PC-3 (cell line): Measurements from ENCODE around the gene TAF4. TPM values are rescaled to one million over a fixed set of nuclear protein-coding genes. Genes with fewer than 3 reads are reported as not detected.
A peak's percentile ranks its signal among the peaks of the same experiment; 100 is the strongest.

Experiments used
- ATAC-seq: fragments of 200-7000 bp; cut with Tn5 transposase; 2 replicates; pipeline ENCODE4 v1.9.1; 2020; ENCODE audit warnings: mild to moderate bottlenecking, moderate library complexity
- BruUV-seq: library from RNA; stranded (reverse); fragments of 400-500 nt; replicated peaks from 2 replicates; lab custom pipeline; 2021; lab: Mats Ljungman, UMichigan
- CTCF ChIA-PET: fragments of 300-600 bp; sonication (Branson Sonifier 250); formaldehyde crosslinking; loops from one replicate; lab custom pipeline; 2022; ENCODE audit warnings: antibody characterized with exemption; lab: Charles Lee
- POLR2A ChIA-PET: fragments of 300-600 bp; sonication (Branson Sonifier 250); formaldehyde crosslinking; loops from one replicate; lab custom pipeline; 2022; ENCODE audit warnings: antibody characterized with exemption; ENCODE audit not compliant: unreplicated experiment; lab: Charles Lee
- DNase-seq: peaks from one replicate; pipeline ENCODE4 v3.0.0-alpha.2; 2015
- H2AFZ ChIP-seq: fragments of 300-600 bp; sonication (generic); 2 replicates; pipeline ENCODE4 v1.6.0; 2016; ENCODE audit warnings: antibody characterized with exemption, low read length
- H3F3A ChIP-seq: fragments of 300-600 bp; sonication (generic); one replicate; pipeline ENCODE4 v1.6.0; 2017; ENCODE audit warnings: antibody characterized with exemption, low read length, control low read depth, mild to moderate bottlenecking; ENCODE audit not compliant: unreplicated experiment
- H3K27ac ChIP-seq: fragments of 300-600 bp; sonication (generic); 2 replicates; pipeline ENCODE4 v1.5.1; 2016; ENCODE audit warnings: mild to moderate bottlenecking, low read length
- H3K27me3 ChIP-seq: fragments of 300-600 bp; sonication (generic); 2 replicates; pipeline ENCODE4 v1.6.1; 2016; ENCODE audit warnings: low read length, mixed read lengths
- H3K36me3 ChIP-seq: fragments of 300-600 bp; sonication (generic); 2 replicates; pipeline ENCODE4 v1.6.1; 2016; ENCODE audit warnings: low read depth, mixed run types, low read length, mixed read lengths
- H3K4me1 ChIP-seq: fragments of 300-600 bp; sonication (generic); 2 replicates; pipeline ENCODE4 v1.5.1; 2016; ENCODE audit warnings: low read length; ENCODE audit not compliant: insufficient read depth
- H3K4me2 ChIP-seq: fragments of 300-600 bp; sonication (generic); 2 replicates; pipeline ENCODE4 v1.6.0; 2016; ENCODE audit warnings: low read length
- H3K4me3 ChIP-seq: fragments of 300-600 bp; sonication (generic); 2 replicates; pipeline ENCODE4 v1.5.1; 2016; ENCODE audit warnings: mild to moderate bottlenecking, low read length, mixed read lengths
- H3K79me2 ChIP-seq: fragments of 300-600 bp; sonication (generic); 2 replicates; pipeline ENCODE4 v1.6.1; 2017; ENCODE audit warnings: low read length, mixed read lengths
- H3K9ac ChIP-seq: fragments of 300-600 bp; sonication (generic); 2 replicates; pipeline ENCODE4 v1.6.0; 2016; ENCODE audit warnings: mild to moderate bottlenecking, low read length
- H3K9me2 ChIP-seq: fragments of 300-600 bp; sonication (generic); replicated peaks from 2 replicates; pipeline ENCODE4 v1.6.1; 2016; ENCODE audit warnings: mixed run types, low read length, mixed read lengths
- H3K9me3 ChIP-seq: fragments of 300-600 bp; sonication (generic); 2 replicates; pipeline ENCODE4 v1.6.1; 2016; ENCODE audit warnings: low read length, mixed read lengths
- H4K20me1 ChIP-seq: fragments of 300-600 bp; sonication (generic); 2 replicates; pipeline ENCODE4 v1.6.1; 2016; ENCODE audit warnings: low read length, mixed read lengths
- CTCF ChIP-seq: fragments of 300-600 bp; sonication (generic); conservative IDR thresholded peaks from 2 replicates; pipeline ENCODE4 v1.5.1; 2017; ENCODE audit warnings: antibody characterized with exemption, low read depth, mild to moderate bottlenecking, low read length
- EZH2 ChIP-seq: fragments of 300-600 bp; sonication (generic); IDR thresholded peaks from one replicate; pipeline ENCODE4 v1.6.1; 2017; ENCODE audit warnings: antibody characterized with exemption, mild to moderate bottlenecking, low read length; ENCODE audit not compliant: unreplicated experiment
- EZH2phosphoT487 ChIP-seq: fragments of 300-600 bp; sonication (generic); IDR thresholded peaks from 2 replicates; pipeline ENCODE4 v1.6.1; 2018; ENCODE audit warnings: mild to moderate bottlenecking, antibody characterized with exemption, low read length, borderline replicate concordance
- intact Hi-C: fragments of 100-400 bp; cut with micrococcal nuclease; formaldehyde crosslinking; loops from 2 replicates; pipeline ENCODE4 v1.9.0; 2023
- total RNA-seq: library from RNA; depleted of rRNA; stranded (reverse); fragments of >200 nt; gene quantifications from 2 replicates; pipeline ENCODE4 v1.2.3, GENCODE V29; 2014

TAF4 gene
- total RNA-seq, 1 experiment from 2014 or later: 9.6 TPM

GRCh38 chr20:62031462-62032092 is 34.1 kb downstream of the TAF4 start:
- H3K4me1 ChIP-seq: peaks cover 20% of the 10 kb centered on the region
- no peak for DNase-seq
- no peaks in the 10 kb centered on the region for H3K27me3 ChIP-seq
- H3K9me3 ChIP-seq: no peaks in the 10 kb centered on the region
- no peak overlapping the region for H3K4me3 ChIP-seq
- TF ChIP-seq EZH2phosphoT487 (no peak), EZH2 (no peak), CTCF (no peak)
- H3K9me2 ChIP-seq: no peaks in the 10 kb centered on the region
- peaks cover 96% of the 10 kb centered on the region for H3K79me2 ChIP-seq
- no peak overlapping the region for H2AFZ ChIP-seq
- no peak overlapping the region for H3K9ac ChIP-seq
- peak overlapping the region; percentile 46; the same call in 1 of the 2 replicates for H3K4me2 ChIP-seq
- 0 out of 2 replicates have a peak, but pooled peaks cover 9% of the 10 kb centered on the region for H4K20me1 ChIP-seq
- ATAC-seq: peak; percentile 41
- peak overlapping the region; percentile 46 for H3K27ac ChIP-seq
- CTCF ChIA-PET: no interaction called here
- POLR2A ChIA-PET: no interaction called here
- H3K36me3 ChIP-seq: no peaks in the 10 kb centered on the region
- no TSS peak for BruUV-seq
- no peaks in the 10 kb centered on the region for H3F3A ChIP-seq
- intact Hi-C loops: no loop called here

GRCh38 chr20:62030834-62031434 is 34.7 kb downstream of the TAF4 start:
- Histone ChIP-seq H3F3A (no peaks in the 10 kb centered on the region), H3K27ac (peak overlapping the region; percentile 46), H3K27me3 (no peaks in the 10 kb centered on the region), H3K9me2 (no peaks in the 10 kb centered on the region), H2AFZ (no peak overlapping the region), H3K4me2 (peak overlapping the region; percentile 46), H3K4me3 (no peak overlapping the region), H3K4me1 (peaks cover 20% of the 10 kb centered on the region), H3K9me3 (no peaks in the 10 kb centered on the region), H3K9ac (0 out of 2 replicates have a peak overlapping the region, but pooled peaks have one; percentile 20), H4K20me1 (peaks cover 12% of the 10 kb centered on the region; the same call in 1 of the 2 replicates), H3K36me3 (no peaks in the 10 kb centered on the region; the same call in 1 of the 2 replicates), H3K79me2 (peaks cover 96% of the 10 kb centered on the region)
- ATAC-seq (peak; percentile 44), DNase-seq (peak; percentile 57)
- ChIA-PET CTCF (no interaction called here), POLR2A (no interaction called here)
- BruUV-seq: no TSS peak
- intact Hi-C loops: no loop called here
- TF ChIP-seq EZH2: no peak
- no peak for TF ChIP-seq EZH2phosphoT487
- no peak for TF ChIP-seq CTCF

GRCh38 chr20:62030357-62030756 is 35.3 kb downstream of the TAF4 start:
- Histone ChIP-seq H3K79me2 (peaks cover 98% of the 10 kb centered on the region), H3F3A (no peaks in the 10 kb centered on the region), H3K4me3 (no peak overlapping the region), H3K4me1 (peaks cover 20% of the 10 kb centered on the region), H3K27me3 (no peaks in the 10 kb centered on the region), H2AFZ (no peak overlapping the region), H3K9ac (no peak overlapping the region), H3K9me2 (no peaks in the 10 kb centered on the region), H3K36me3 (no peaks in the 10 kb centered on the region; the same call in 1 of the 2 replicates), H3K4me2 (peak overlapping the region; percentile 46; the same call in 1 of the 2 replicates), H3K9me3 (no peaks in the 10 kb centered on the region), H3K27ac (peak overlapping the region; percentile 46; the same call in 1 of the 2 replicates), H4K20me1 (peaks cover 12% of the 10 kb centered on the region; the same call in 1 of the 2 replicates)
- ChIA-PET CTCF (no interaction called here), POLR2A (no interaction called here)
- ATAC-seq: no peak
- TF ChIP-seq CTCF: no peak
- TF ChIP-seq EZH2phosphoT487: no peak
- intact Hi-C loops: no loop called here
- no TSS peak for BruUV-seq
- DNase-seq: no peak
